ENCODE measurements around the gene FAAH.

FAAH gene

DNA sequence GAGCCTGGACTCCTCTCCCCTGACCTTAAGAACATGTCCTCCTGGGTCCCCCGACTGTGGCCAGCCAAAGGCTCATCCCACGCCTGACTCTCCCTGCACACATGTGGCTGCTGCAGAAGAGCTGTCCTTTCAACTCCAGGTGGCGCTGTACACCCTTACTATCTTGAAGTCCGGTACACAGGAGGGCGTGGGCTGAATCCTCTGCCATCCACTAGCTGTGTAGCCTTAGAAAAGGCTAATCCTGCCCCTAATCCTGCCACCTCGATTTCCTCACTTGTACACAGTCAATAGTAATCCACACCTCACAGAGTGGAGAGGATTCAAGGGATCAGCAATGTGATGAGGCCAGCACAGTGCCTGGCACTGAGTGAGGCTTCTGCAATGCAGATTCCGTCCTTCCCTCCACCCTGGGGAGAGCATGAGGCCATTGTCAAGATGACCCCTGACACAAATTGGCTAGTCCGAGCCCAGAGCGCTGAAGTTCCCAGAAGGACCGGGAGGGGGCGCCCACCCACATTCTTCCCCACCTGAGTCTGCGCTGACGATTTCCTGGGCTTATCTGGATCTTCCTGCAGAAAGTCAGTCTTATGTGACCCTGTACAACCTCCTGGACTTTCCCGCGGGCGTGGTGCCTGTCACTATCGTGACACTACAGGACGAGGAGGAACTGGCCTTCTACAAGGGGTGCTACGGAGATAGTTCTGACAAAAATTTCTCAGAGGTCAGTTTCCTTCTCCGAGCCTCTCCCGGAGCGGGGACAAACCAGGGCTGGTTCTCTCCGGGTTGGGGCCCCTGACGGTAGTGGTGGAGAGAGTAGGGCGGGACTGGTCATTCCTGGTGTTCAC, 48.4 kb downstream of the FAAH start:
- DNase-seq (ENCODE audit: low read depth in 1 of 2, low spot score in 1 of 2), result peak; percentile 65 to 82
- H3K27ac ChIP-seq (replicated peaks), result peak overlapping the region; percentile 34; the same call in 1 of the 2 replicates
- peaks cover 15% of the 10 kb centered on the region for H3K27me3 ChIP-seq (ENCODE audit: insufficient read depth, poor library complexity, severe bottlenecking)
- H3K4me3 ChIP-seq (replicated peaks; ENCODE audit: insufficient read depth, low read length), result peak overlapping the region; percentile 35
- peak; percentile 89 for TF ChIP-seq CTCF (IDR thresholded peaks at IDR 0.05; ENCODE audit: insufficient read depth, low read length)
- TF ChIP-seq, protein P1, sequence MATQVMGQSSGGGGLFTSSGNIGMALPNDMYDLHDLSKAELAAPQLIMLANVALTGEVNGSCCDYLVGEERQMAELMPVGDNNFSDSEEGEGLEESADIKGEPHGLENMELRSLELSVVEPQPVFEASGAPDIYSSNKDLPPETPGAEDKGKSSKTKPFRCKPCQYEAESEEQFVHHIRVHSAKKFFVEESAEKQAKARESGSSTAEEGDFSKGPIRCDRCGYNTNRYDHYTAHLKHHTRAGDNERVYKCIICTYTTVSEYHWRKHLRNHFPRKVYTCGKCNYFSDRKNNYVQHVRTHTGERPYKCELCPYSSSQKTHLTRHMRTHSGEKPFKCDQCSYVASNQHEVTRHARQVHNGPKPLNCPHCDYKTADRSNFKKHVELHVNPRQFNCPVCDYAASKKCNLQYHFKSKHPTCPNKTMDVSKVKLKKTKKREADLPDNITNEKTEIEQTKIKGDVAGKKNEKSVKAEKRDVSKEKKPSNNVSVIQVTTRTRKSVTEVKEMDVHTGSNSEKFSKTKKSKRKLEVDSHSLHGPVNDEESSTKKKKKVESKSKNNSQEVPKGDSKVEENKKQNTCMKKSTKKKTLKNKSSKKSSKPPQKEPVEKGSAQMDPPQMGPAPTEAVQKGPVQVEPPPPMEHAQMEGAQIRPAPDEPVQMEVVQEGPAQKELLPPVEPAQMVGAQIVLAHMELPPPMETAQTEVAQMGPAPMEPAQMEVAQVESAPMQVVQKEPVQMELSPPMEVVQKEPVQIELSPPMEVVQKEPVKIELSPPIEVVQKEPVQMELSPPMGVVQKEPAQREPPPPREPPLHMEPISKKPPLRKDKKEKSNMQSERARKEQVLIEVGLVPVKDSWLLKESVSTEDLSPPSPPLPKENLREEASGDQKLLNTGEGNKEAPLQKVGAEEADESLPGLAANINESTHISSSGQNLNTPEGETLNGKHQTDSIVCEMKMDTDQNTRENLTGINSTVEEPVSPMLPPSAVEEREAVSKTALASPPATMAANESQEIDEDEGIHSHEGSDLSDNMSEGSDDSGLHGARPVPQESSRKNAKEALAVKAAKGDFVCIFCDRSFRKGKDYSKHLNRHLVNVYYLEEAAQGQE (IDR thresholded peaks at IDR 0.05; ENCODE audit: insufficient replicate concordance, low read depth), result no peak

DNA sequence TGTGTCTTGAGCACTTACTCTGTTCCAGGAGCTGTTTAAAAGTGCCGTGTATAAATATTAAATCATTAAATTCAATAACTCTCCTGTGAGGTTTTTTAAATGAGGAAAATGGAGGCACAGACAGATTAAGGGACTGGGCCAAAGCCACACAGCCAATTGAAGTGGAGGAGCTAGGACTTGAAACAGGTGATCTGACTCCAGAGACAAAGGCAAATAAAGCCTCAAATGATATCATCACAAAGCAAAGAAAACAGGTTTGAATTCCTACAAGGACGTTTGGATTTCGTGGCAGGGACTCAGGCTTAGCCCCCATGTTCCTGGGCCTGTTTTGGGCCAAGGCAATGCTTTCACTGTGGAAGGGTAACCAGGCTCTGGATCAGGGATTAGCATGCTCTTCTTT, 50.3 kb downstream of the FAAH start:
- TF ChIP-seq POLR2AphosphoS5 (IDR thresholded peaks at IDR 0.05; ENCODE audit: low read depth) (no peak), SPI1 (IDR thresholded peaks at IDR 0.05; ENCODE audit: borderline replicate concordance, low read depth) (no peak), GABPA (IDR thresholded peaks at IDR 0.05; ENCODE audit: low read depth) (no peak), CTCF (IDR thresholded peaks at IDR 0.05; ENCODE audit: insufficient read depth, low read length) (no peak)
- TF ChIP-seq, protein P1 (IDR thresholded peaks at IDR 0.05; ENCODE audit: insufficient replicate concordance, low read depth), result no peak
- Histone ChIP-seq H3K4me3 (replicated peaks; ENCODE audit: insufficient read depth, low read length) (no peak overlapping the region), H3K27me3 (ENCODE audit: insufficient read depth, poor library complexity, severe bottlenecking) (peaks cover 32% of the 10 kb centered on the region), H3K27ac (replicated peaks) (no peak overlapping the region)
- DNase-seq (ENCODE audit: low read depth in 1 of 2, low spot score in 1 of 2), result no peak

DNA sequence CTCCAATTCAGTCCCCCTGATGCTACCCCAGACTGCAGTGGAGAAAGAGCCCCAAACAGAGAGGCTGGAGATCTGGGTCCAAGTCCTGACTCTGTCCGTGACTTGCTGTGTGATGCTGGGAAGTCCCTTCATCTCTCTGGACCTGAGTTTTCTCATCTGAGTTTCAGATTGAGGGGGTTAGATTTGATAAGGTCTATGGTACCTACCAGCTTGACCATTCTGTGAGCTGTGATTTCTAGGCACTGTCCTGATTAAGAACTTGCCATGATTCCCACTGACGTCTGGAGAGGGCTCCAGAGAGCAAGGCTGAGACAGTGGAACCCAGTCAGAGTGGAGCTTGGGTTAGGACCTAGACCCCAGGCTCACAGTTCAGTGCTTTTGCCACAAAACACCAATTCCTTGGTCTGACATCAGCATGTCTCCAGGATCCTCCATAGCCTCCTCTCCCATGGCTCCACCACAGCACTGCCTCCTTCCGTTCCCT, 51.7 kb downstream of the FAAH start:
- TF ChIP-seq SPI1 (IDR thresholded peaks at IDR 0.05; ENCODE audit: borderline replicate concordance, low read depth), result no peak
- no peak for TF ChIP-seq POLR2AphosphoS5 (IDR thresholded peaks at IDR 0.05; ENCODE audit: low read depth)
- TF ChIP-seq GABPA (IDR thresholded peaks at IDR 0.05; ENCODE audit: low read depth), result no peak
- TF ChIP-seq, protein P1 (IDR thresholded peaks at IDR 0.05; ENCODE audit: insufficient replicate concordance, low read depth), result no peak
- TF ChIP-seq CTCF (IDR thresholded peaks at IDR 0.05; ENCODE audit: insufficient read depth, low read length), result no peak
- Histone ChIP-seq H3K4me3 (replicated peaks; ENCODE audit: insufficient read depth, low read length) (no peak overlapping the region), H3K27me3 (ENCODE audit: insufficient read depth, poor library complexity, severe bottlenecking) (peaks cover 42% of the 10 kb centered on the region), H3K27ac (replicated peaks) (no peak overlapping the region)
- no peak for DNase-seq (ENCODE audit: low read depth in 1 of 2, low spot score in 1 of 2)

All from HL-60 (cell line).